HepG2 (cell line): Measurements from ENCODE around the gene SLC18A3. TPM values are rescaled to one million over a fixed set of nuclear protein-coding genes. Genes with fewer than 3 reads are reported as not detected.

Source experiments
- EEA1 ChIP-seq: sonication (generic); formaldehyde crosslinking; IDR thresholded peaks from 2 replicates; pipeline ENCODE4 v1.5.1; 2020; ENCODE audit warnings: mild to moderate bottlenecking, missing genetic modification reagents, borderline replicate concordance
- JUNB ChIP-seq: sonication (generic); formaldehyde crosslinking; IDR thresholded peaks from 2 replicates; pipeline ENCODE4 v1.8.0; 2022; ENCODE audit warnings: missing genetic modification reagents, mild to moderate bottlenecking, borderline replicate concordance
- PITX1 ChIP-seq: sonication (generic); formaldehyde crosslinking; IDR thresholded peaks from 2 replicates; pipeline ENCODE4 v1.5.1; 2020; ENCODE audit warnings: mild to moderate bottlenecking, missing genetic modification reagents
- PTBP1 ChIP-seq: fragments of 200-400 bp; formaldehyde crosslinking; IDR thresholded peaks from 2 replicates; pipeline ENCODE4 v1.6.1; 2018; ENCODE audit warnings: low read length, low read depth; ENCODE audit not compliant: poor library complexity, severe bottlenecking
- SIX1 ChIP-seq: sonication (generic); formaldehyde crosslinking; IDR thresholded peaks from 2 replicates; pipeline ENCODE4 v1.4.0; 2020; ENCODE audit warnings: missing genetic modification reagents, borderline replicate concordance
- U2AF2 ChIP-seq: fragments of 200-400 bp; formaldehyde crosslinking; IDR thresholded peaks from 2 replicates; pipeline ENCODE4 v1.6.1; 2017; ENCODE audit warnings: low read depth, mild to moderate bottlenecking, low read length
- ZFP36L1 ChIP-seq: sonication (generic); formaldehyde crosslinking; IDR thresholded peaks from 2 replicates; pipeline ENCODE4 v1.8.0; 2022; ENCODE audit warnings: mild to moderate bottlenecking, missing genetic modification reagents, moderate library complexity
- ZNF335 ChIP-seq: sonication (generic); formaldehyde crosslinking; IDR thresholded peaks from 2 replicates; pipeline ENCODE4 v1.4.0; 2020; ENCODE audit warnings: missing genetic modification reagents
- ZNF383 ChIP-seq: sonication (generic); formaldehyde crosslinking; IDR thresholded peaks from 2 replicates; pipeline ENCODE4 v1.4.0; 2020; ENCODE audit warnings: missing genetic modification reagents, mild to moderate bottlenecking, borderline replicate concordance
- ZNF615 ChIP-seq: sonication (generic); formaldehyde crosslinking; IDR thresholded peaks from 2 replicates; pipeline ENCODE4 v1.5.0; 2020; ENCODE audit warnings: mild to moderate bottlenecking, missing genetic modification reagents, borderline replicate concordance
- polyA plus RNA-seq, 8 experiments: library from polyadenylated mRNA; depleted of rRNA in 3 of 8; stranded (reverse) in 7 of 8; unstranded in 1 of 8; fragments of >200 nt; fragmentation: Illumina TruSeq in 4 of 8; extraction: Trizol in 4 of 8; gene quantifications; 2 replicates each; pipeline versions ENCODE4 v1.2.1 to v1.2.3, GENCODE V29; 2011 to 2016; ENCODE audit warnings: low read depth in 4 of 8, missing spikeins in 1 of 8, mixed read lengths in 1 of 8; ENCODE audit not compliant: insufficient read depth in 1 of 8
- total RNA-seq, 5 experiments: library from RNA; depleted of rRNA; stranded (reverse); fragments of >200 nt; fragmentation: Illumina TruSeq; extraction: Trizol; gene quantifications; 2 replicates each; pipeline ENCODE4 v1.2.3, GENCODE V29; 2016; ENCODE audit warnings: low read depth in 1 of 5
- TF ChIP-seq, protein P1 (sequence below): IDR thresholded peaks from 2 replicates; pipeline ENCODE4 v1.6.1; 2012; ENCODE audit warnings: low read depth, low read length, improper control_type of control experiment
- TF ChIP-seq, protein P2 (sequence below): sonication (generic); formaldehyde crosslinking; IDR thresholded peaks from 2 replicates; pipeline ENCODE4 v1.5.0; 2020; ENCODE audit warnings: mild to moderate bottlenecking, missing genetic modification reagents
- TF ChIP-seq, protein P3 (sequence below): sonication (generic); formaldehyde crosslinking; IDR thresholded peaks from 2 replicates; pipeline ENCODE4 v1.8.0; 2022; ENCODE audit warnings: mild to moderate bottlenecking, missing genetic modification reagents, borderline replicate concordance
- TF ChIP-seq, protein P4 (sequence below): sonication (generic); formaldehyde crosslinking; IDR thresholded peaks from 2 replicates; pipeline ENCODE4 v1.8.0; 2022; ENCODE audit warnings: mild to moderate bottlenecking, missing genetic modification reagents
- TF ChIP-seq, protein P5 (sequence below): sonication (generic); formaldehyde crosslinking; IDR thresholded peaks from 2 replicates; pipeline ENCODE4 v1.4.0; 2020; ENCODE audit warnings: missing genetic modification reagents, borderline replicate concordance
- TF ChIP-seq, protein P6 (sequence below): sonication (generic); formaldehyde crosslinking; IDR thresholded peaks from 2 replicates; pipeline ENCODE4 v1.8.0; 2022; ENCODE audit warnings: low read depth, missing genetic modification reagents

Gene SLC18A3
- total and polyA plus RNA-seq, 2 of the 13 experiments (the other 11 are each of a cell fraction or from before 2014, with no cell fraction given), result not detected

DNA sequence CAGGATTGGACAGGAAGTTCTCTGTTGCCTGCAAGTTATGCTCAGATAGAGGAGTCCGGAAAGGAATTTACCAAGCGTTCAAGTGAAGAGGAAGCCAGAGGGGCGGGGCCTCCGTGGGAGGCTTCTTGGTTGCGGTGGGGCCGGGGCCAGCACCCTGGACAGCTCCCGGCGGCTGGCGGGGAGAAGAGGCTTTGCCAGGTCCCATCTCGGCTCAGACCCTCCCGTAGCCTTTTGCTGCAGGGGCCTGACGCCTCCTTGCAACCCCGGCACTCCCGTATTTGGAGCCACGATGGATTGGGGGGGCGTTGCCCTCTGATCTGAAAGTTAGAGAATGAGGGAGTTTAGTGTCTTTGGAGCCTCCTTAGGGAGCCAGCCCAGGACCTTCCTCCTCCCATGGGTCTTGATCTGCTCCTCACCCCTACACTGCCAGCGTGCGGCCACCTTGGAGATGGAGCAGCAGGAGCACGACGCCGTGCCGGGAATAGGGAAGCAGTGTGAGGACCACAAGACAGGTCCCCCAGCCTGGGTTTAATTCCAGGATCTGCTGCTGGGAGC is 3.1 kb upstream of the SLC18A3 start (continued):
- TF ChIP-seq, protein P1, sequence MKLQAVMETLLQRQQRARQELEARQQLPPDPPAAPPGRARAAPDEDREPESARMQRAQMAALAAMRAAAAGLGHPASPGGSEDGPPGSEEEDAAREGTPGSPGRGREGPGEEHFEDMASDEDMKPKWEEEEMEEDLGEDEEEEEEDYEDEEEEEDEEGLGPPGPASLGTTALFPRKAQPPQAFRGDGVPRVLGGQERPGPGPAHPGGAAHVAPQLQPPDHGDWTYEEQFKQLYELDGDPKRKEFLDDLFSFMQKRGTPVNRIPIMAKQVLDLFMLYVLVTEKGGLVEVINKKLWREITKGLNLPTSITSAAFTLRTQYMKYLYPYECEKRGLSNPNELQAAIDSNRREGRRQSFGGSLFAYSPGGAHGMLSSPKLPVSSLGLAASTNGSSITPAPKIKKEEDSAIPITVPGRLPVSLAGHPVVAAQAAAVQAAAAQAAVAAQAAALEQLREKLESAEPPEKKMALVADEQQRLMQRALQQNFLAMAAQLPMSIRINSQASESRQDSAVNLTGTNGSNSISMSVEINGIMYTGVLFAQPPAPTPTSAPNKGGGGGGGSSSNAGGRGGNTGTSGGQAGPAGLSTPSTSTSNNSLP, result no peak
- TF ChIP-seq SIX1 (peak; percentile 63), EEA1 (CRISPR knock-in tag) (no peak), PTBP1 (no peak), ZNF615 (CRISPR knock-in tag) (no peak), ZNF335 (CRISPR knock-in tag) (peak; percentile 76; the same call in 1 of the 2 replicates), ZNF383 (CRISPR knock-in tag) (no peak), JUNB (CRISPR knock-in tag) (0 out of 2 replicates have a peak, but pooled peaks have one; percentile 25), U2AF2 (no peak), PITX1 (CRISPR knock-in tag) (no peak), ZFP36L1 (CRISPR knock-in tag) (0 out of 2 replicates have a peak, but pooled peaks have one; percentile 58)
- TF ChIP-seq, protein P2, sequence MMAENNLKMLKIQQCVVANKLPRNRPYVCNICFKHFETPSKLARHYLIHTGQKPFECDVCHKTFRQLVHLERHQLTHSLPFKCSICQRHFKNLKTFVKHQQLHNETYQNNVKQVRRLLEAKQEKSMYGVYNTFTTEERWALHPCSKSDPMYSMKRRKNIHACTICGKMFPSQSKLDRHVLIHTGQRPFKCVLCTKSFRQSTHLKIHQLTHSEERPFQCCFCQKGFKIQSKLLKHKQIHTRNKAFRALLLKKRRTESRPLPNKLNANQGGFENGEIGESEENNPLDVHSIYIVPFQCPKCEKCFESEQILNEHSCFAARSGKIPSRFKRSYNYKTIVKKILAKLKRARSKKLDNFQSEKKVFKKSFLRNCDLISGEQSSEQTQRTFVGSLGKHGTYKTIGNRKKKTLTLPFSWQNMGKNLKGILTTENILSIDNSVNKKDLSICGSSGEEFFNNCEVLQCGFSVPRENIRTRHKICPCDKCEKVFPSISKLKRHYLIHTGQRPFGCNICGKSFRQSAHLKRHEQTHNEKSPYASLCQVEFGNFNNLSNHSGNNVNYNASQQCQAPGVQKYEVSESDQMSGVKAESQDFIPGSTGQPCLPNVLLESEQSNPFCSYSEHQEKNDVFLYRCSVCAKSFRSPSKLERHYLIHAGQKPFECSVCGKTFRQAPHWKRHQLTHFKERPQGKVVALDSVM (CRISPR knock-in tag), result no peak
- TF ChIP-seq, protein P3, sequence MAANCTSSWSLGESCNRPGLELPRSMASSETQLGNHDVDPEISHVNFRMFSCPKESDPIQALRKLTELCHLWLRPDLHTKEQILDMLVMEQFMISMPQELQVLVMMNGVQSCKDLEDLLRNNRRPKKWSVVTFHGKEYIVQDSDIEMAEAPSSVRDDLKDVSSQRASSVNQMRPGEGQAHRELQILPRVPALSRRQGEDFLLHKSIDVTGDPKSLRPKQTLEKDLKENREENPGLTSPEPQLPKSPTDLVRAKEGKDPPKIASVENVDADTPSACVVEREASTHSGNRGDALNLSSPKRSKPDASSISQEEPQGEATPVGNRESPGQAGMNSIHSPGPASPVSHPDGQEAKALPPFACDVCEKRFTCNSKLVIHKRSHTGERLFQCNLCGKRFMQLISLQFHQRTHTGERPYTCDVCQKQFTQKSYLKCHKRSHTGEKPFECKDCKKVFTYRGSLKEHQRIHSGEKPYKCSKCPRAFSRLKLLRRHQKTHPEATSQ (CRISPR knock-in tag), result no peak
- TF ChIP-seq, protein P4, sequence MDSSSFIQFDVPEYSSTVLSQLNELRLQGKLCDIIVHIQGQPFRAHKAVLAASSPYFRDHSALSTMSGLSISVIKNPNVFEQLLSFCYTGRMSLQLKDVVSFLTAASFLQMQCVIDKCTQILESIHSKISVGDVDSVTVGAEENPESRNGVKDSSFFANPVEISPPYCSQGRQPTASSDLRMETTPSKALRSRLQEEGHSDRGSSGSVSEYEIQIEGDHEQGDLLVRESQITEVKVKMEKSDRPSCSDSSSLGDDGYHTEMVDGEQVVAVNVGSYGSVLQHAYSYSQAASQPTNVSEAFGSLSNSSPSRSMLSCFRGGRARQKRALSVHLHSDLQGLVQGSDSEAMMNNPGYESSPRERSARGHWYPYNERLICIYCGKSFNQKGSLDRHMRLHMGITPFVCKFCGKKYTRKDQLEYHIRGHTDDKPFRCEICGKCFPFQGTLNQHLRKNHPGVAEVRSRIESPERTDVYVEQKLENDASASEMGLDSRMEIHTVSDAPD (CRISPR knock-in tag), result no peak
- TF ChIP-seq, protein P5, sequence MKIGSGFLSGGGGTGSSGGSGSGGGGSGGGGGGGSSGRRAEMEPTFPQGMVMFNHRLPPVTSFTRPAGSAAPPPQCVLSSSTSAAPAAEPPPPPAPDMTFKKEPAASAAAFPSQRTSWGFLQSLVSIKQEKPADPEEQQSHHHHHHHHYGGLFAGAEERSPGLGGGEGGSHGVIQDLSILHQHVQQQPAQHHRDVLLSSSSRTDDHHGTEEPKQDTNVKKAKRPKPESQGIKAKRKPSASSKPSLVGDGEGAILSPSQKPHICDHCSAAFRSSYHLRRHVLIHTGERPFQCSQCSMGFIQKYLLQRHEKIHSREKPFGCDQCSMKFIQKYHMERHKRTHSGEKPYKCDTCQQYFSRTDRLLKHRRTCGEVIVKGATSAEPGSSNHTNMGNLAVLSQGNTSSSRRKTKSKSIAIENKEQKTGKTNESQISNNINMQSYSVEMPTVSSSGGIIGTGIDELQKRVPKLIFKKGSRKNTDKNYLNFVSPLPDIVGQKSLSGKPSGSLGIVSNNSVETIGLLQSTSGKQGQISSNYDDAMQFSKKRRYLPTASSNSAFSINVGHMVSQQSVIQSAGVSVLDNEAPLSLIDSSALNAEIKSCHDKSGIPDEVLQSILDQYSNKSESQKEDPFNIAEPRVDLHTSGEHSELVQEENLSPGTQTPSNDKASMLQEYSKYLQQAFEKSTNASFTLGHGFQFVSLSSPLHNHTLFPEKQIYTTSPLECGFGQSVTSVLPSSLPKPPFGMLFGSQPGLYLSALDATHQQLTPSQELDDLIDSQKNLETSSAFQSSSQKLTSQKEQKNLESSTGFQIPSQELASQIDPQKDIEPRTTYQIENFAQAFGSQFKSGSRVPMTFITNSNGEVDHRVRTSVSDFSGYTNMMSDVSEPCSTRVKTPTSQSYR, result peak; percentile 50; the same call in 1 of the 2 replicates
- TF ChIP-seq, protein P6, sequence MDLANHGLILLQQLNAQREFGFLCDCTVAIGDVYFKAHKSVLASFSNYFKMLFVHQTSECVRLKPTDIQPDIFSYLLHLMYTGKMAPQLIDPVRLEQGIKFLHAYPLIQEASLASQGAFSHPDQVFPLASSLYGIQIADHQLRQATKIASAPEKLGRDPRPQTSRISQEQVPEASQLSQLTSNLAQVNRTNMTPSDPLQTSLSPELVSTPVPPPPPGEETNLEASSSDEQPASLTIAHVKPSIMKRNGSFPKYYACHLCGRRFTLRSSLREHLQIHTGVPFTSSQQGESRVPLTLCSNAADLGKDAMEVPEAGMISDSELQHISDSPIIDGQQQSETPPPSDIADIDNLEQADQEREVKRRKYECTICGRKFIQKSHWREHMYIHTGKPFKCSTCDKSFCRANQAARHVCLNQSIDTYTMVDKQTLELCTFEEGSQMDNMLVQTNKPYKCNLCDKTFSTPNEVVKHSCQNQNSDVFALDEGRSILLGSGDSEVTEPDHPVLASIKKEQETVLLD (CRISPR knock-in tag), result no peak
